WERI-Rb-1 (cell line): ENCODE data around the gene MRPL24.
A peak's percentile ranks its signal among the peaks of the same experiment; 100 is the strongest.

Experiments used
- DNase-seq: peaks from one replicate; pipeline ENCODE4 v3.0.0-alpha.2; 2020
- H3K27ac ChIP-seq: fragments of 250-450 bp; sonication (Bioruptor Pico); 2 replicates; pipeline ENCODE4 v1.5.1; 2020; ENCODE audit warnings: mild to moderate bottlenecking, moderate library complexity
- H3K27me3 ChIP-seq: fragments of 250-450 bp; sonication (Bioruptor Pico); 2 replicates; pipeline ENCODE4 v1.5.1; 2021; ENCODE audit warnings: mild to moderate bottlenecking, low read depth, moderate library complexity; ENCODE audit not compliant: insufficient read depth, severe bottlenecking
- H3K36me3 ChIP-seq: fragments of 250-450 bp; sonication (Bioruptor Pico); 2 replicates; pipeline ENCODE4 v1.5.1; 2020; ENCODE audit warnings: mild to moderate bottlenecking, moderate library complexity
- H3K4me3 ChIP-seq: 2 replicates; pipeline ENCODE4 v1.5.1; 2011; ENCODE audit warnings: low read depth, mild to moderate bottlenecking, control low read depth, low read length
- H3K9me3 ChIP-seq: fragments of 250-450 bp; sonication (Bioruptor Pico); 2 replicates; pipeline ENCODE4 v1.5.1; 2021; ENCODE audit warnings: mild to moderate bottlenecking, moderate library complexity; ENCODE audit not compliant: severe bottlenecking
- CTCF ChIP-seq: IDR thresholded peaks from 2 replicates; pipeline ENCODE4 v1.5.1; 2011; ENCODE audit warnings: low read depth, mild to moderate bottlenecking, control low read depth, inconsistent platforms, low read length

Gene MRPL24

DNA sequence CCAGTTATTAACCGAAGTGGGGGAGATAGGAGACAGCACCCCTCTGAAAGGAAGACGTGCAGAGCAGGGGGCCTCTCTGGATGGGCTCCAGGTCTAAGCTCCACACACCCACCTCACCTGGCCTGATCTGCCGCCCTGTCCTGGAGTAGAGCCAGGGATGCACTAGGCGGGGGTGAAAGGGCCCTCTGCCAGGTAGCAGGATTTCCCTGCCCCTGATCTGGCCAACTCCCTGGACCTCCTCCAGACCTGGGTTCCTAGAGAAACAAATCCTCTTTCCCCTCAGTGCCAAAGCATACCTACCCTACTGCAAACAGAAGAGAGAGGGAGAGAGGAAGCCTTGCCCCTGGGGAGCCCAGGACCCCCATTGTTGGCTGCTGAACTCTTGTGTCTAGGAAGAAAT, 37.6 kb downstream of the MRPL24 start:
- TF ChIP-seq CTCF, result no peak
- no peaks in the 10 kb centered on the region for H3K27me3 ChIP-seq
- H3K27ac ChIP-seq, result peak overlapping the region; percentile 86
- peak overlapping the region; percentile 74 for H3K4me3 ChIP-seq
- H3K9me3 ChIP-seq, result no peaks in the 10 kb centered on the region
- H3K36me3 ChIP-seq, result peaks cover 51% of the 10 kb centered on the region
- no peak for DNase-seq

- Histone ChIP-seq H3K27ac (peak overlapping the region; percentile 59), H3K27me3 (no peaks in the 10 kb centered on the region), H3K36me3 (peaks cover 58% of the 10 kb centered on the region), H3K4me3 (no peak overlapping the region), H3K9me3 (no peaks in the 10 kb centered on the region)
- DNase-seq, result peak; percentile 77
- no peak for TF ChIP-seq CTCF
These were observed 40.0 kb downstream of the MRPL24 start for GRCh38 chr1:156700736-156701531.

DNA sequence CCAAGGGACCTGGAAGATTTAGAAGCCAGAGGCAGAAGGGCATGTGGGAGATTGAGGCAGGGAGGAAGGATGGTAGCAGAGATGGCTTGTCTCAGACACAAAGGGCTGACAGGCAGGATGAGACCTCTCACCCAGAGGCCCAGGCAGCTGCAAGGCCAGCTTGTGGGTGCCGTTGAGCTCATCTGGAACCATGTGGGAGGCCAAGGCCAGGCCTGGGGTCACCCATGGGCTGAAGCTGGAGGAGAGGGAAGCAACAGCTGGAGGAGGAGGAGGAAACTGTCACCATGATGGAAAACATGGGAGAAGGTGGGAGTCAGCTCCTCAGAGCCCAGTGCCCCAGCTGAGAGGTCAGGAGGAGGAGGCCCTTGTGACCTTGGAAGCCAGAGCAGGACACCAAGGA, 41.9 kb downstream of the MRPL24 start:
- no peak for TF ChIP-seq CTCF
- Histone ChIP-seq H3K4me3 (no peak overlapping the region), H3K9me3 (no peaks in the 10 kb centered on the region), H3K27me3 (no peaks in the 10 kb centered on the region), H3K27ac (no peak overlapping the region; the same call in 1 of the 2 replicates), H3K36me3 (peaks cover 55% of the 10 kb centered on the region)
- no peak for DNase-seq

- Histone ChIP-seq H3K27ac (peak overlapping the region; percentile 71), H3K36me3 (peaks cover 48% of the 10 kb centered on the region), H3K9me3 (no peaks in the 10 kb centered on the region), H3K27me3 (no peaks in the 10 kb centered on the region), H3K4me3 (no peak overlapping the region)
- DNase-seq, result peak; percentile 97
- TF ChIP-seq CTCF, result no peak
These were observed 43.4 kb downstream of the MRPL24 start for GRCh38 chr1:156697481-156697880.

DNA sequence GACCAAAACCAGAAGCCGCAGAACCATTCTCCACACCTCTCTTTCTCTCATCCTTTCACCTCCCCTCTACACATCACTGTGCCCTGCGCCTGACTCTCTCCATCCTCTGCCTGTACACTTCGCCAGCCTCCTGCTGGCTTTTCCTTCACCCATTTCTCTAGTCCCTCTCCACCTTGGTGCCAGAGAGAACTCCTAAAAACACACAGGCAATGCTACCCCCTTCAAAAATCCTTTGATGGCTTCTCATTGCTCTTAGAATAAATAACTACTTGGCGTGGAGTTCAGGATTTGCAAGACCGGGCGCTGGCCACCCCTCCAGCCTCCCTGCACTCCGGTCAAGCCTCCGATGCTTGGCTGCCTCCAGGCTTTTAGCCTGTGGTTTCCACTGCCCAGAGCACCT, 44.1 kb downstream of the MRPL24 start:
- TF ChIP-seq CTCF, result no peak
- H3K9me3 ChIP-seq, result no peaks in the 10 kb centered on the region
- DNase-seq, result no peak
- H3K27me3 ChIP-seq, result no peaks in the 10 kb centered on the region
- peaks cover 41% of the 10 kb centered on the region for H3K36me3 ChIP-seq
- peak overlapping the region; percentile 71 for H3K27ac ChIP-seq
- H3K4me3 ChIP-seq, result no peak overlapping the region

GRCh38 chr1:156694690-156694962, 46.3 kb downstream of the MRPL24 start:
- TF ChIP-seq CTCF, result no peak
- H3K27me3 ChIP-seq, result no peaks in the 10 kb centered on the region
- H3K9me3 ChIP-seq, result no peaks in the 10 kb centered on the region
- peaks cover 19% of the 10 kb centered on the region for H3K36me3 ChIP-seq
- no peak overlapping the region for H3K4me3 ChIP-seq
- DNase-seq, result no peak
- peak overlapping the region; percentile 82 for H3K27ac ChIP-seq
